Epithelial cell of alveolus of lung (primary cell): ENCODE results near the gene AGPAT3. TPM values are rescaled to one million over a fixed set of nuclear protein-coding genes. Genes with fewer than 3 reads are reported as not detected.

ENCODE experiments used
- total RNA-seq: library from RNA; depleted of rRNA; stranded (reverse); fragments of >200 nt; gene quantifications from 2 replicates; pipeline ENCODE4 v1.2.1, GENCODE V29; 2015

Gene AGPAT3, protein sequence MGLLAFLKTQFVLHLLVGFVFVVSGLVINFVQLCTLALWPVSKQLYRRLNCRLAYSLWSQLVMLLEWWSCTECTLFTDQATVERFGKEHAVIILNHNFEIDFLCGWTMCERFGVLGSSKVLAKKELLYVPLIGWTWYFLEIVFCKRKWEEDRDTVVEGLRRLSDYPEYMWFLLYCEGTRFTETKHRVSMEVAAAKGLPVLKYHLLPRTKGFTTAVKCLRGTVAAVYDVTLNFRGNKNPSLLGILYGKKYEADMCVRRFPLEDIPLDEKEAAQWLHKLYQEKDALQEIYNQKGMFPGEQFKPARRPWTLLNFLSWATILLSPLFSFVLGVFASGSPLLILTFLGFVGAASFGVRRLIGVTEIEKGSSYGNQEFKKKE
- 36.9 and 52.5 TPM in 2 replicates for total RNA-seq

GRCh38 chr21:43864962-43865539 lies at the start of gene AGPAT3:
Gene AGPAT3, plus strand, starts transcription at chr21:43865223. Its CDS starts 94,459 bp downstream, at chr21:43959682.

GRCh38 chr21:44011579-44012473 lies 146.8 kb downstream of the AGPAT3 start, which contains the start of gene TRAPPC10:
Gene TRAPPC10, plus strand, starts transcription at chr21:44012309. Its CDS starts 185 bp downstream, at chr21:44012494.

Other genes with a start within 250 kb of the AGPAT3 start
- gene HSF2BP, start 205.7 kb upstream of the AGPAT3 start, total RNA-seq = 0.48 and 1.0 TPM in 2 replicates
- 20.3 and 27.8 TPM in 2 replicates for gene RRP1B, start 205.7 kb upstream of the AGPAT3 start, total RNA-seq
- gene PDXK, start 146.1 kb upstream of the AGPAT3 start, total RNA-seq = 29.5 and 96.8 TPM in 2 replicates
- gene CSTB, start 88.9 kb upstream of the AGPAT3 start, total RNA-seq = 12.5 and 13.8 TPM in 2 replicates
- gene RRP1, start 75.6 kb upstream of the AGPAT3 start, total RNA-seq = 16.5 and 21.1 TPM in 2 replicates
- gene TRAPPC10, start 147.1 kb downstream of the AGPAT3 start, total RNA-seq = 14.1 and 14.6 TPM in 2 replicates
- gene PWP2, start 242.2 kb downstream of the AGPAT3 start, total RNA-seq = 4.8 and 8.2 TPM in 2 replicates